HAP-1 (cell line): ENCODE data around the gene REEP5.
A peak's percentile ranks its signal among the peaks of the same experiment; 100 is the strongest.
"Not testable (repeated sequence)": the region's sequence is repeated elsewhere in the genome, so short reads cannot be mapped to it uniquely, and the experiment has no call there.

Source experiments
- DNase-seq, 2 experiments: peaks; one replicate each; pipeline ENCODE4 v3.0.0-alpha.2; 2016 to 2020; ENCODE audit warnings: low spot score in 2 of 2
- H3K27me3 ChIP-seq: fragments of 250-450 bp; sonication (Bioruptor Pico); 2 replicates; pipeline ENCODE4 v1.5.1; 2020; ENCODE audit warnings: low read depth, mild to moderate bottlenecking, moderate library complexity
- H3K36me3 ChIP-seq: fragments of 250-450 bp; sonication (Bioruptor Pico); replicated peaks from 2 replicates; pipeline ENCODE4 v1.5.1; 2020; ENCODE audit warnings: mild to moderate bottlenecking
- H3K4me1 ChIP-seq: fragments of 250-450 bp; sonication (Bioruptor Pico); 2 replicates; pipeline ENCODE4 v1.5.1; 2020; ENCODE audit warnings: mild to moderate bottlenecking
- H3K4me3 ChIP-seq: fragments of 250-450 bp; sonication (Bioruptor Pico); 2 replicates; pipeline ENCODE4 v1.5.1; 2020; ENCODE audit warnings: mild to moderate bottlenecking, moderate library complexity
- H3K9me3 ChIP-seq: fragments of 250-450 bp; sonication (Bioruptor Pico); 2 replicates; pipeline ENCODE4 v1.5.1; 2020; ENCODE audit warnings: mild to moderate bottlenecking, moderate library complexity
- in situ Hi-C: fragments of 300-500 bp; cut with MboI; formaldehyde crosslinking; loops from 3 replicates; pipeline ENCODE4 v1.14.3; 2020; ENCODE audit warnings: low sequenced_read_pairs, inconsistent platforms, mixed read lengths

The REEP5 gene

GRCh38 chr5:112921833-112922817 lies at the start of gene REEP5:
Gene REEP5, minus strand, starts transcription at chr5:112922227. Its CDS starts 37 bp downstream, at chr5:112922190.
- Histone ChIP-seq H3K27me3 (no peaks in the 10 kb centered on the region), H3K9me3 (no peaks in the 10 kb centered on the region), H3K36me3 (peaks cover 28% of the 10 kb centered on the region), H3K4me3 (peak within 1 kb of the TSS; percentile 99), H3K4me1 (peaks cover 9% of the 10 kb centered on the region)
- in situ Hi-C loops, result no loop called here
- peak; percentile 85 to 88 for DNase-seq

DNA sequence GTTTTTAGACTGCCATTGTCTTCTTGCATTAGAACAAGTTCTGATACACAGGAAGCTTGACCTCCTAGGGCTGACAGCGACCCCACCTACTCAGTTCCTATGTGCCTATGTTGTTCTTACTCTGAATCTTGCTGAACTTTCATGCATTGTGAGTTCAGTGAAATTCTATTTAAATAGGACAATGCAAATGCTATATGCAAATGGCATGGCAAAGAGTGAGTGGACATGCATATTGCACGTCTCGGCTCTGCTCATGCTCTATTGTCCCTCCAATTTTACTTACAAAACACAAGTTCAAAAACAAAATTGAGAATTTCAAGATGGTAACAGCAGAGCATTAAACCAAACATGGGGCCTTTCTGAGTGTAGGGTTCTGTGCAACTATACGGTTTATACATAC lies 49.2 kb upstream of the REEP5 start:
- in situ Hi-C loops, result no loop called here
- Histone ChIP-seq H3K27me3 (no peaks in the 10 kb centered on the region), H3K9me3 (no peaks in the 10 kb centered on the region), H3K36me3 (no peaks in the 10 kb centered on the region), H3K4me3 (no peak overlapping the region), H3K4me1 (peaks cover 6% of the 10 kb centered on the region; the same call in 1 of the 2 replicates)
- DNase-seq, result no peak

GRCh38 chr5:112968411-112969106 lies 46.5 kb upstream of the REEP5 start:
- 0 out of 2 replicates have a peak, but pooled peaks cover 4% of the 10 kb centered on the region for H3K4me1 ChIP-seq
- no peak for DNase-seq
- in situ Hi-C loops, result no loop called here

GRCh38 chr5:112967520-112968083 lies 45.6 kb upstream of the REEP5 start:
- in situ Hi-C loops, result no loop called here
- Histone ChIP-seq H3K9me3 (no peaks in the 10 kb centered on the region), H3K4me3 (no peak overlapping the region), H3K4me1 (0 out of 2 replicates have a peak, but pooled peaks cover 4% of the 10 kb centered on the region), H3K36me3 (no peaks in the 10 kb centered on the region), H3K27me3 (no peaks in the 10 kb centered on the region)
- no peak for DNase-seq

More at GRCh38 chr5:112968411-112969106, 46.5 kb upstream of the REEP5 start:
- Histone ChIP-seq H3K27me3 (no peaks in the 10 kb centered on the region), H3K4me3 (no peak overlapping the region), H3K36me3 (no peaks in the 10 kb centered on the region), H3K9me3 (no peaks in the 10 kb centered on the region)

DNA sequence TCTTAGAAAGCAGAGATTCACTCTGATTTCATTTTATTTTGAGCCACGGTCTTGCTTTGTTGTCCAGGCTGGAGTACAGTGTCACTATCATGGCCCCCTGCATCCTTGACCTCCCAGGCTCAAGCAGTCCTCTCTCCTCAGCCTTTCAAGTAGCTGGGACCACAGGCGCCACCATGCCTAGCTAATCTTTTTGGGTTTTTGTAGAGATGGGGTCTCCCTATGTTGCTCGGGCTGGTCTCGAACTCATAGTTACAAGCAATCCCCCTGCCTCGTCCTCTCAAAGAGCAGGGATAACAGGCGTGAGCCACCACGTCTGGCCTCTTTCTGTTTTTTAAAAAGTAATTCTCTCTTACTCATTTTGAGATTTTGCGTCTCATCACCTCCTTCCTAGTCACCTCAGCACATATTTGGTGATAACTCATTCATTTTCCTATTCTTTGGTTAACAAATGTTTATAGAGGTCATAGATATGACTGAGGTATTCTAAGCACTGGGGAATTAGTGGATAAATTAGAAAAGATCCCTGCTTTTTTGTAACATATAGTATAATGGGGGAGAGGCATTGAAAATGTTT lies 43.8 kb upstream of the REEP5 start:
- Histone ChIP-seq H3K9me3 (no peaks in the 10 kb centered on the region), H3K4me1 (0 out of 2 replicates have a peak, but pooled peaks cover 4% of the 10 kb centered on the region)
- in situ Hi-C loops, result no loop called here

GRCh38 chr5:112963374-112963733 lies 41.3 kb upstream of the REEP5 start:
- in situ Hi-C loops, result not testable (repeated sequence)

More for the DNA sequence above, 43.8 kb upstream of the REEP5 start:
- Histone ChIP-seq H3K27me3 (no peaks in the 10 kb centered on the region), H3K4me3 (no peak overlapping the region), H3K36me3 (no peaks in the 10 kb centered on the region)
- no peak for DNase-seq

GRCh38 chr5:112960863-112961504 lies 39.0 kb upstream of the REEP5 start:
- no peaks in the 10 kb centered on the region for H3K9me3 ChIP-seq
- H3K36me3 ChIP-seq, result no peaks in the 10 kb centered on the region
- H3K4me1 ChIP-seq, result peaks cover 26% of the 10 kb centered on the region
- H3K27me3 ChIP-seq, result no peaks in the 10 kb centered on the region
- DNase-seq, result no peak
- in situ Hi-C loops, result no loop called here
- H3K4me3 ChIP-seq, result no peak overlapping the region

More at GRCh38 chr5:112963374-112963733, 41.3 kb upstream of the REEP5 start:
- peaks cover 10% of the 10 kb centered on the region for H3K4me1 ChIP-seq
- not testable (repeated sequence) for H3K27me3 ChIP-seq, DNase-seq, H3K4me3 ChIP-seq, H3K9me3 ChIP-seq, H3K36me3 ChIP-seq

DNA sequence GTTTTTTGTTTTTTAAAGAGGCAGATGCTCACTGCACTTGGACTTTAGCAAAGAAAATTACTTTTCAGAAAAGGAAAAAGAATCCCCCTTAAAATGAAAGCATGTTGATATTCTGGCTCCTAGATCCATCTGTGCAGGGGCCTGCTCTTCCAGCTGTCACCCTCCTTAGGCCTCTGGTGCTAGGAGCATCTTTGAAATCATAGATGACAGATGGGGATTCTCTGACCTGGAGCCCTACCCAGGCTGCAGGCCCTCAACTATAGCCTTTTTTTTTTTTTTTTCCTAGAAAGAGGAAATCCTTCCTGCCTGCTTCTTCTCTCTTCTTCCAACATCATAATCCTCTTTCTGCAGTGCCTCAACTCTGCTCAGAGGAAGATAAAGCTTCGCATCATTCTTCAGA lies 38.3 kb upstream of the REEP5 start:
- Histone ChIP-seq H3K4me3 (no peak overlapping the region), H3K9me3 (no peaks in the 10 kb centered on the region), H3K27me3 (no peaks in the 10 kb centered on the region), H3K36me3 (no peaks in the 10 kb centered on the region), H3K4me1 (peaks cover 26% of the 10 kb centered on the region)
- in situ Hi-C loops, result no loop called here
- DNase-seq, result no peak

DNA sequence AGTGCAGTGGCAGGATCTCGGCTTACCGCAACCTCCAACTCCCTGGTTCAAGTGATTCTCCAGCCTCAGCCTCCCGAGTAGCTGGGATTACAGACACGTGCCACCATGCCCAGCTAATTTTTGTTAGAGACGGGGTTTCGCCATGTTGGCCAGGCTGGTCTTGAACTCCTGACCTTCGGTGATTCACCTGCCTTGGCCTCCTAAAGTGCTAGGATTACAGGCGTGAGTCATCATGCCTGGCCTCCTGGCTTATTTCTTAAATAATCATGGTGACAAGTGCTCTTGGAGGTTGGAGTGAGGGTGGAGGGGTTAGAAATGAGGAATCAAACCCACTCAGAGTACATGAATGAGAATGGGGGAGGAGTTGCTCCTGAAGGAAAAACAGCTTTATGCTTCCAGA lies 37.8 kb upstream of the REEP5 start:
- H3K36me3 ChIP-seq, H3K27me3 ChIP-seq, H3K4me3 ChIP-seq, in situ Hi-C loops, DNase-seq, H3K9me3 ChIP-seq: not testable (repeated sequence)
- H3K4me1 ChIP-seq, result peaks cover 26% of the 10 kb centered on the region

GRCh38 chr5:112958093-112959088 lies 36.4 kb upstream of the REEP5 start:
- H3K4me1 ChIP-seq, result peaks cover 26% of the 10 kb centered on the region
- peak; percentile 37 to 54 for DNase-seq
- H3K9me3 ChIP-seq, result no peaks in the 10 kb centered on the region
- no peak overlapping the region for H3K4me3 ChIP-seq
- H3K27me3 ChIP-seq, result no peaks in the 10 kb centered on the region
- in situ Hi-C loops, result no loop called here
- H3K36me3 ChIP-seq, result no peaks in the 10 kb centered on the region

DNA sequence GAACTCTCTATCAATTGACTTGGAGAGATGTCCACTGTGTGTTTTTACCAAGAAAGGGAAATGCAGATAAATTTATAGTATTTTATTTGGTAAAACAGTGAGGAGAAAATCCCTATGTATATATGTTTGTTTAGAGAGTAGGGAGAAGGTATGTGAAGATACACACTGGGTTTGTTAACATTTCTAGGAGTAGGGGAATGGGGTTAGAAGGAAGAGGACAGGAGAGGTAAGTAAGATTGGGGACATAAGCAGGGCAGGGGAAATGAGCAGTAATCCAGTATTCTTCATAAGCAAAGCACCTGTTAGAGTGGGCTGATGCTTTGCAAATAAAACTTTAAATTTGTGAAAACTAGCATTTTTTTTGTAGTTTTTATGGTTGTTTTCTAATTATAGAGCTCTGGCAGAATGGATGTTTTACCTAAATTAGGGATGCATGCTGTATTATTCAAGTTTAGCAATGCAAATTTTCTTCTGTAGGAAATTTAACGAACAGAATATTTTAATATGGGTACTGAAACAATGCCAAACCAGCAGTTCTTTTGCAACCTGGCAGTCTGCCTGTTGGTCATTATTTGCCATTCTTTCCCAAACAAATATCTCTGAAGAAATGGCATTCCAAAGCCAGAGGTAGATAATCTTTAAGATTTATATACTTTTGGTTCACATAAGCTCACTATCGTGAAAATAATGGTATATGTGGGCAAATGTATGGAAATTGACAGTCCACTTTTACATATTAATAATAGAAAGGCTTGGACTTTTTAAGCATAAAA lies 35.2 kb upstream of the REEP5 start:
- DNase-seq, result peak; percentile 36 to 43
- Histone ChIP-seq H3K4me1 (peaks cover 26% of the 10 kb centered on the region), H3K36me3 (no peaks in the 10 kb centered on the region), H3K4me3 (no peak overlapping the region), H3K9me3 (no peaks in the 10 kb centered on the region), H3K27me3 (no peaks in the 10 kb centered on the region; the same call in 1 of the 2 replicates)
- in situ Hi-C loops, result no loop called here

- no peaks in the 10 kb centered on the region for H3K36me3 ChIP-seq
- DNase-seq, result no peak
- H3K27me3 ChIP-seq, result no peaks in the 10 kb centered on the region; the same call in 1 of the 2 replicates
- no peak overlapping the region for H3K4me3 ChIP-seq
- H3K4me1 ChIP-seq, result peaks cover 26% of the 10 kb centered on the region
- in situ Hi-C loops, result no loop called here
- no peaks in the 10 kb centered on the region for H3K9me3 ChIP-seq
Measured at GRCh38 chr5:112956606-112957005, 34.6 kb upstream of the REEP5 start.
